Hepatocyte (in vitro differentiated cells): ENCODE results near the gene MACIR.

Experiments
- EZH2 ChIP-seq: fragments of 200-600 bp; sonication (generic); IDR thresholded peaks from 2 replicates; pipeline ENCODE4 v1.6.1; 2016; ENCODE audit warnings: antibody characterized with exemption, mild to moderate bottlenecking, borderline replicate concordance
- EZH2phosphoT487 ChIP-seq: fragments of 200-600 bp; sonication (generic); IDR thresholded peaks from one replicate; pipeline ENCODE4 v1.6.1; 2018; ENCODE audit warnings: antibody characterized with exemption, mild to moderate bottlenecking, low read depth, moderate library complexity; ENCODE audit not compliant: unreplicated experiment, severe bottlenecking
- TF ChIP-seq, protein P1 (sequence below): fragments of 200-600 bp; sonication (generic); IDR thresholded peaks from 2 replicates; pipeline ENCODE4 v1.5.1; 2016; ENCODE audit warnings: antibody characterized with exemption, mild to moderate bottlenecking; ENCODE audit not compliant: poor library complexity

DNA sequence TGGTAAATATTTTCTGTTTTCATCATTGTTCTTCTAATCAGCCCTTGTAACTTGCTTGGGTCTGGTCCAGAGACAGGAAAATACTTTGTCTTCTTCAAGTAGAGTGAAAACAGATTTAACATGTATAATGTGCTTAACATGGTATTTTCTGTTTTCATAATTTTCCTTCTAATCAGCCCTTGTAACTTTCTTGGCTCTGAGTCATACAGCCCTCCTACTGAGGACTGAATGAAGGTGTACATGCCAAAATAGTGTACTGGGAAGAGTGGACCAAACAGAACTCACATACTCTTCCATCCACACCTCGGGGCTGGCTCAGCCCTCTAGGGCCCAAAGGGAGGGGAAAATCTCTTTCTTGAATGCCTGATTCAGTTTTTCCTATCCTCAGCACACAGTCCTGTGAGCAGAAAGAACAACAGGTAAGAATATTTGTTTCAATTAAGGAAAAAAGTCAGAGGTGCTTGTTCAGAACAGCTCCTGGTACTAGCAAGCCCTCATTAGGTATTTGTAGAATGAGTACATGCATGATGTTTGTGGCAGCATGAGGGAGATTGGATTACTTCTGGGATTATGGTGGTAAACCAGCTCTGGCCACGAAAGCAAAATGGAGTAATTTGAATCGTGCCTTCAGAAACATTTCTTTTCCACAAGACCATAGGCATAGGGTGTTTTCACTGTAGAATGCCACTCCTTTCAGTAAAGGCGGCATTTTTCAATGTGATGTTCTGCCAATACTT, 24.2 kb upstream of the MACIR start:
- TF ChIP-seq, protein P1, sequence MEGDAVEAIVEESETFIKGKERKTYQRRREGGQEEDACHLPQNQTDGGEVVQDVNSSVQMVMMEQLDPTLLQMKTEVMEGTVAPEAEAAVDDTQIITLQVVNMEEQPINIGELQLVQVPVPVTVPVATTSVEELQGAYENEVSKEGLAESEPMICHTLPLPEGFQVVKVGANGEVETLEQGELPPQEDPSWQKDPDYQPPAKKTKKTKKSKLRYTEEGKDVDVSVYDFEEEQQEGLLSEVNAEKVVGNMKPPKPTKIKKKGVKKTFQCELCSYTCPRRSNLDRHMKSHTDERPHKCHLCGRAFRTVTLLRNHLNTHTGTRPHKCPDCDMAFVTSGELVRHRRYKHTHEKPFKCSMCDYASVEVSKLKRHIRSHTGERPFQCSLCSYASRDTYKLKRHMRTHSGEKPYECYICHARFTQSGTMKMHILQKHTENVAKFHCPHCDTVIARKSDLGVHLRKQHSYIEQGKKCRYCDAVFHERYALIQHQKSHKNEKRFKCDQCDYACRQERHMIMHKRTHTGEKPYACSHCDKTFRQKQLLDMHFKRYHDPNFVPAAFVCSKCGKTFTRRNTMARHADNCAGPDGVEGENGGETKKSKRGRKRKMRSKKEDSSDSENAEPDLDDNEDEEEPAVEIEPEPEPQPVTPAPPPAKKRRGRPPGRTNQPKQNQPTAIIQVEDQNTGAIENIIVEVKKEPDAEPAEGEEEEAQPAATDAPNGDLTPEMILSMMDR = no peak
- no peak for TF ChIP-seq EZH2
- TF ChIP-seq EZH2phosphoT487 = no peak
